GM13977 (cell line): Measurements from ENCODE around the gene CLDN9.

Experiments used
- DNase-seq: peaks from one replicate; pipeline ENCODE4 v3.0.0; 2012; ENCODE audit warnings: low spot score
- in situ Hi-C: fragments of 300-500 bp; cut with MboI; formaldehyde crosslinking; loops from one replicate; pipeline ENCODE4 v1.12.0; 2022; ENCODE audit warnings: low sequenced_read_pairs, low pct_unique_long_range_greater_than_20kb, mixed read lengths, inconsistent platforms; ENCODE audit not compliant: unreplicated experiment
- TF ChIP-seq, protein P1 (sequence below): IDR thresholded peaks from 2 replicates; pipeline ENCODE4 v1.5.1; 2012; ENCODE audit warnings: mild to moderate bottlenecking, control low read depth; ENCODE audit not compliant: insufficient read depth; ENCODE audit errors: extremely low read depth, missing control alignments

The CLDN9 gene

DNA sequence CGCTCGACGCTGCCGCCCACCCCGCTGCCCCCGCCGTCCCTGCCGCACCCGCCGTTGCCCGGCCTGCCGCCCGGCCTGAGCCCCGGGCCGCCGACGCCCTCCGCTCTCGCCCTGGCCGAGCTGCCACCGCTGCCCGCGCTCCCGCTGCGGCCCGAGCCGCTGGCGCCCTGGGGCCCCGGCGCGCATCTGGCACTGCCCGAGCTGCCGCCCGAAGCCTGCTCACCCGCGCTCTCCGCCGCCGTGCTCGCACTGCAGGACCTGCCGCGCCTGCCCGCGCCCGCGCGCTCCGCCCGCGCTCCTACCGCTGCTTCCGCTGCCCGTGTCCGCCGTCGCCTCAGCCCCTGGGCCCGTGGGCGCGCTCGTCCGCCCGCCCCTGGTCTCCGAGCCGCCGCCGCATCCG, 8.4 kb upstream of the CLDN9 start:
- DNase-seq = no peak
- TF ChIP-seq, protein P1, sequence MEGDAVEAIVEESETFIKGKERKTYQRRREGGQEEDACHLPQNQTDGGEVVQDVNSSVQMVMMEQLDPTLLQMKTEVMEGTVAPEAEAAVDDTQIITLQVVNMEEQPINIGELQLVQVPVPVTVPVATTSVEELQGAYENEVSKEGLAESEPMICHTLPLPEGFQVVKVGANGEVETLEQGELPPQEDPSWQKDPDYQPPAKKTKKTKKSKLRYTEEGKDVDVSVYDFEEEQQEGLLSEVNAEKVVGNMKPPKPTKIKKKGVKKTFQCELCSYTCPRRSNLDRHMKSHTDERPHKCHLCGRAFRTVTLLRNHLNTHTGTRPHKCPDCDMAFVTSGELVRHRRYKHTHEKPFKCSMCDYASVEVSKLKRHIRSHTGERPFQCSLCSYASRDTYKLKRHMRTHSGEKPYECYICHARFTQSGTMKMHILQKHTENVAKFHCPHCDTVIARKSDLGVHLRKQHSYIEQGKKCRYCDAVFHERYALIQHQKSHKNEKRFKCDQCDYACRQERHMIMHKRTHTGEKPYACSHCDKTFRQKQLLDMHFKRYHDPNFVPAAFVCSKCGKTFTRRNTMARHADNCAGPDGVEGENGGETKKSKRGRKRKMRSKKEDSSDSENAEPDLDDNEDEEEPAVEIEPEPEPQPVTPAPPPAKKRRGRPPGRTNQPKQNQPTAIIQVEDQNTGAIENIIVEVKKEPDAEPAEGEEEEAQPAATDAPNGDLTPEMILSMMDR = no peak
- in situ Hi-C loops = no loop called here

DNA sequence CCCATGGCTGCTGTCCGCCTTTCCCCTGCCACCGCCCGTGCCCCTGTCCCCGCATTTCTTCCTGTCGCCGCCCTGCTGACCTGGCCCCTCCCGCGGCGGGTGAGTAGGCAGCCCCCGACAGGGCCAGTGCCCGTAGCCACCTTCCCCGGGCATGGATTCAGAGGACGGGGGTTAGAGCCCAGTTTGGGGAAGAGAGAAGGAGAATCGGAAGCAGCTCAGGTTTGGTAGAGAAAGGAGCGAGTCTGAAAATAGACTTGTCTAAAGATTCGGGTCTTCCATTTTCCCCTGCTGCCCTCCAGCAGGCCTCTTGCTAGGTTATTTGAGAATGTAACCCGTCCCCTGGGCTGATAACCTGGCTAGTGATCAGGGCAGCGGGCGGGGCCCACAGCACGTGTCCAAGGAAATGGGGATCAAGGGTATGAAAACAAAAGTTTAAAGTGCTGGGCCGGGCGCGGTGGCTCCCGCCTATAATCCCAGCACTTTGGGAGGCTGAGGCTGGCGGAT, 7.9 kb upstream of the CLDN9 start:
- in situ Hi-C loops = no loop called here
- DNase-seq = no peak
- TF ChIP-seq, protein P1 = no peak

DNA sequence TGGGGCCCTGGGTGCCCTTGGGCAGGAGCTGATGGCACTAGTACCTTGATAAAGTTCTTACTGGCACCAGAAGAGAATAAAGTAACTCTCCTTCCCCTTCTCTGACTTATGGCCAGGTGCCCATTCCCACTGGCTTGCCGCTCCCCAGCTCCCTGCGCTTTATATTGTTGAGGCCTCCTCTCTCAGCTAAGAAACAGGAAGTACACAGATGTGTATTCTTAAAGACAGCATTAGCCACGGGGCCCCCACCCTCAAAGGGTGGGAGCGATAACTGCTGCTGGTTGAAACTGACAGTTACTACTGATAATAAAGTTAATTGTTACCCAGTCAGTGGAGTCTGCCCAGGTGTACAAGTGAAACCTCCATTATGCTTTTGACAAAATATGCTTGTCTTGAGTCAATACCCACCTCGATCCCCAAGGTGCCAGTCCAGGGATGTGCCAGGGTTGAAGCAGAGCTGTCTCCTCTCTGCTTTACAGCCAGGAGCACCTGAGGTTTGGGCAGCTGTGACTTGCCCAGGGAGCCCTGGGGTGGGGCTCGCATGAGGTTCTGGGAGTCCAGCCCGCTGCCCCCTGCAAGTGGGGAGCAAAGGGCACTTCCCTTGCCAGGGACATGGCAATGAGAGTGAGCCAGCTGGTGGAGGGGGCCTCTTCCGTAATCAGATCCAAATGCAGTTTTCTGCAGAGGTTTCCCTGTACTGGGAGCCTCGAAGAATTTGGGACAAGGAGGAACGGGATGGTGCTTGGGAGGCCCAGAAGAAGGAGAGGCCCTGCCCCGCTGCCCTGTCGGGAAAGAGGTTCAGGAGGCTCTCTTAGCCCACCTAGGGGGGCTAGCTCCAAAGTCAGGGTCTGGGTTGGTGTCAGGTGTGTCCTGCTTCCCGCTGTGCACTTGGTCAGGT, 5.4 kb upstream of the CLDN9 start:
- TF ChIP-seq, protein P1 = no peak
- in situ Hi-C loops = no loop called here
- DNase-seq = peak; percentile 45

DNA sequence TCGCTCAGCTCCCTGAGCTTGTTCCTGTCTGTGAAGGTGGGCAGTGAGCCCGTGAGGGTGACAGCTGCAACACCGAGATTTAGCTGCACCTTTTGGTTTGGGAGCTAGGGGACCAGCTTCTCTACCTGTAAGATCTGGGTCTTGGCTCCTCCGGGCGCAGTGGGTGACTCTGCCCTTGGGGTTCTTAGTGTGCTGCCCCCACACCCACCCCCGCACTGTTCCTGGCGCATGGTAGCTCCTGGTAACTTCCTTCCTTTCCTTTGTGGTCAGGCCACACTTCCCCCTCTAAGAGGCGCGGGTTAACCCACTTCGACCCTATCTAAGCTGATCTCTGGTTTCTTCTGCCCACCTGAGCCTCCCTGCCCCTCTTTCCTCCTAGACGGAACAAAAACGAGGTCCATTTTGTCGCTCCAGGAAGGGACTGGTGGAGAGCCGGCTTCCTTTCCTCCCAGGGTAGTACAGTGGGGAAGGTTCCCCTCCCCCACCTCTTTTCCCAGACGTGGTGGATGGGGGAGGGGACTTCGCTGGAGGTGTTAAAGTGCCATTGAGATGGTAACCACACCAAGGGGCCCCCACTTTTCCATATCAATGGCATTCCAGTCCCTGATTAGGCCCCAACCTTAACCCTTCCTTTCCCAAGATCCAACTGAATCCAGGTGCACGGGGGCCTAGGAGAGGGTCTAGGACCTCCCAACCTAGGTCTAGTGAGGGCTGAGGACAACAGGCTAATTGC, 4.6 kb upstream of the CLDN9 start:
- DNase-seq = no peak
- in situ Hi-C loops = no loop called here
- TF ChIP-seq, protein P1 = no peak

DNA sequence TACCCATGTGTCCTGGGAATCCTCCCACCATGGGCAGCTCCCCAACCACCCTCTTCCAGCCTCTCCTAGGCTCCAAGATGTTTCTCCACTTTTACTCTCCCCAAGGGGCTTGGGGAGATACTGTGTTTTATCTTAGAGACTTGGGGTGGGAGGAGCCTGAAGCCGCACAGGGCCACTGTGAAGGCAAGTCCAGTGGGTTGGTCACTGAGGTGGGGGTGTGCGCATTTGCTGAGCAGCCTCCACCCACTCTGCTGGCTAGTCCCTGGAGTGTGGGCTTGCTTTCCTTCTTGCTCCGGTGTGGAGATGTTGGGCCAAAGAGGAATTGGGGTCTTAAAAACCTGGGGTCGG, 4.1 kb upstream of the CLDN9 start:
- in situ Hi-C loops = no loop called here
- DNase-seq = no peak
- TF ChIP-seq, protein P1 = no peak

DNA sequence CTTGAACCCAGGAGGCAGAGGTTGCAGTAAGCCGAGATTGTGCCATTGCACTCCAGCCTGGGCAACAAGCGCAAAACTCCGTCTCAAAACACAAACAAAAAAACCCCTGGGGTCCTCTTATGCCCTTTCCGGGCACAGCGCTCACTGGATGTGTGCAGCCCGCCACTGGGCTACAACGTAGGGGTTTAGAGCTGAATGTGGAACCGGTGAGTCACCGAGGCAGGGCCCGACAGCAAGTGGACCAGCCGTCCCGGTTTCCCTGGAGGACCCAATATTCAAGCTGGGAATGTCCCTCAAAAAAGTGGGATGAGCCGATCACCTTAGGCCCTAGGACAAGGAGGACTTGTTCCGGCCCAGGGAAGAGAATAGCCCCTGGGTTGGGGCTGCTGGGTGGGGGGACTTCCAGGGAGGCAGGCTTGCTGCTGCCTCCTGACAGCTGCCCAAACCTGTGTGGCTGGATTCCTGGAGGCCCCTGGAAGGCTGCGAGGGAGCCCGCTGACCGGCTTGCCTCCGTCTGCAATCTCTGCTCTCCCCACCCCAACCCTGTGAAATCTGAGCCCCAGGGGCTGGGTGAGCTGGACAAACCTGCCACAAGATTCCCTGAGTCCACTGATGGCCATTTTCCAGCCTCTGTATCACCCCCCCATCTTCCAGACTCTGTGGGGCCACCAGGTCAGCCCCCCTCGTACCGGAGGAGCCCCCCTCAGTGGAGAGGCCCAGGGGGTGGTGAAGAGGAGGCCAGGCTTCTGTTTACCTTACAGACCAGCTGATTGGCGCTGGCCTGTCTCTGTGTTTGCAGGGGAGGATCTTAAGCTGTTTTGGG, 2.9 kb upstream of the CLDN9 start:
- DNase-seq = no peak
- TF ChIP-seq, protein P1 = no peak
- in situ Hi-C loops = no loop called here
